RWPE2 (cell line): ENCODE measurements around the gene CRKL.

Experiments
- ATAC-seq: fragments of 200-7000 bp; cut with Tn5 transposase; 3 replicates; pipeline ENCODE4 v1.9.1; 2021; ENCODE audit warnings: low read depth
- DNase-seq: peaks from one replicate; pipeline ENCODE4 v3.0.0-alpha.2; 2020; ENCODE audit warnings: low spot score
- H3K27ac ChIP-seq: fragments of 450-650 bp; 2 replicates; pipeline ENCODE4 v1.5.1; 2017; ENCODE audit warnings: mild to moderate bottlenecking; ENCODE audit not compliant: poor library complexity, severe bottlenecking
- H3K27me3 ChIP-seq: fragments of 250-450 bp; sonication (Bioruptor Pico); 2 replicates; pipeline ENCODE4 v1.5.1; 2021; ENCODE audit warnings: mild to moderate bottlenecking, moderate library complexity; ENCODE audit not compliant: insufficient read depth, poor library complexity, severe bottlenecking
- H3K36me3 ChIP-seq: fragments of 250-450 bp; sonication (Bioruptor Pico); 2 replicates; pipeline ENCODE4 v1.5.1; 2020; ENCODE audit warnings: low read depth, mild to moderate bottlenecking, moderate library complexity
- H3K4me1 ChIP-seq: fragments of 250-450 bp; sonication (Bioruptor Pico); 2 replicates; pipeline ENCODE4 v1.5.1; 2021; ENCODE audit warnings: mild to moderate bottlenecking, moderate library complexity; ENCODE audit not compliant: insufficient read depth, poor library complexity, severe bottlenecking
- H3K4me3 ChIP-seq: fragments of 250-450 bp; sonication (Bioruptor Pico); 2 replicates; pipeline ENCODE4 v1.5.1; 2021; ENCODE audit warnings: mild to moderate bottlenecking, moderate library complexity; ENCODE audit not compliant: severe bottlenecking
- H3K9me3 ChIP-seq: fragments of 250-450 bp; sonication (Bioruptor Pico); 2 replicates; pipeline ENCODE4 v1.5.1; 2021; ENCODE audit warnings: mild to moderate bottlenecking, moderate library complexity; ENCODE audit not compliant: severe bottlenecking
- CTCF ChIP-seq: fragments of 450-650 bp; IDR thresholded peaks from one replicate; pipeline ENCODE4 v1.5.1; 2017; ENCODE audit warnings: mild to moderate bottlenecking, moderate library complexity; ENCODE audit not compliant: poor library complexity, severe bottlenecking

Gene CRKL

GRCh38 chr22:20964090-20964798, 47.0 kb downstream of the CRKL start:
- TF ChIP-seq CTCF = no peak
- Histone ChIP-seq H3K4me3 (peak overlapping the region; percentile 27), H3K27me3 (no peaks in the 10 kb centered on the region), H3K27ac (no peak overlapping the region), H3K36me3 (no peaks in the 10 kb centered on the region), H3K4me1 (peaks cover 6% of the 10 kb centered on the region), H3K9me3 (no peaks in the 10 kb centered on the region)
- no peak for DNase-seq
- no peak for ATAC-seq

- DNase-seq (no peak), ATAC-seq (no peak)
- Histone ChIP-seq H3K4me3 (peak overlapping the region; percentile 27), H3K27me3 (no peaks in the 10 kb centered on the region), H3K4me1 (peaks cover 6% of the 10 kb centered on the region), H3K27ac (no peak overlapping the region), H3K9me3 (no peaks in the 10 kb centered on the region), H3K36me3 (no peaks in the 10 kb centered on the region)
- TF ChIP-seq CTCF = no peak
Measured at GRCh38 chr22:20964799-20965103, 47.5 kb downstream of the CRKL start.

GRCh38 chr22:20965104-20965887, 48.1 kb downstream of the CRKL start:
- Histone ChIP-seq H3K27me3 (no peaks in the 10 kb centered on the region), H3K27ac (no peak overlapping the region), H3K9me3 (no peaks in the 10 kb centered on the region), H3K4me1 (peaks cover 6% of the 10 kb centered on the region), H3K36me3 (no peaks in the 10 kb centered on the region), H3K4me3 (peak overlapping the region; percentile 27)
- DNase-seq (no peak), ATAC-seq (no peak)
- no peak for TF ChIP-seq CTCF

- TF ChIP-seq CTCF = no peak
- H3K4me1 ChIP-seq = peaks cover 6% of the 10 kb centered on the region
- H3K9me3 ChIP-seq = no peaks in the 10 kb centered on the region
- DNase-seq (no peak), ATAC-seq (no peak)
- no peaks in the 10 kb centered on the region for H3K36me3 ChIP-seq
- H3K4me3 ChIP-seq = no peak overlapping the region
- no peak overlapping the region for H3K27ac ChIP-seq
- no peaks in the 10 kb centered on the region for H3K27me3 ChIP-seq
Measured at GRCh38 chr22:20965888-20966855, 49.0 kb downstream of the CRKL start.
